ENCODE results near the gene CCNO.

DNA sequence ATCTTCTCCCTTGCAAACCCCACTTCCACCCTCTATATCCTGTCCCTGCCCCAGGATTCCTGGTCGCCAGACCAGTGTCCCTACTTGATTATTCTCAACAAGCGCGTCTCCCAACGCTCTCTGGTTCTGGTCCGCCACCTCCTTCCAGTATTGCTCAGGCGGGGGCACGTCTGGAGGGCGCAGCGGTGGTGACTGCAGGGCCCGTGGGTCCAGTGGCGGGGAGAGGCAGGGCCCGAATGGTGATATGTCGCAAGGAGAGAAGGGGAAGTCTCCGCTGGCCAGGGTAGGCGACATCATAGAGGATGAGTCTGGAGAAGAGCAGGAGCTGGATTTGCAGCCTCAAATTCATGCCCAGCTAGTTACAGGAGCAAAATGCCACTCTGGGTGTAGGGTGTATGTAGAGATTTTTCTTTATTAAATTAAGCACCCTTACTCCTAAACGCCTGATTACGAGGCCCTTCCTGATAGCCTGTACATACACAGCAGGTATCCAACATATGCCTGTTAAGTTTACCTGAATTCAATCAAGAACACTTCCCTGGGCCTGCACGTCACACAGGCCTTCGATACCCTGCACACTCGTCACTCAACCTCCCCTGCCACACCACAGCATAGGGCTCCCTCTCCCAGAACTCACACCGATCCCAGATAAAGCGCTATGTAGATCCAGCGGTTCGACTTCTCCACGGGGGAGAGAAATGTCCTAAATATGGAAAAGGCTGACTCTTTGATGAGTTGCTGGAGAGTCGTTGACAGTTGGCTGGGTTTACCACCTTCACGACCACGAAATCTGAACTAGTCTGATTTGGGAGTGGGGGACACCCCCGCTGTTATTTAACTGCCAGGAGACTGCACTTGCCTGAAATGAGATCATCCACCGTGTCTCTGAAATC lies 11.1 kb downstream of the CCNO start:
- TF ChIP-seq EZH2 (IDR thresholded peaks at IDR 0.05; ENCODE audit: insufficient read depth, low read length), result no peak
- TF ChIP-seq, protein P1, sequence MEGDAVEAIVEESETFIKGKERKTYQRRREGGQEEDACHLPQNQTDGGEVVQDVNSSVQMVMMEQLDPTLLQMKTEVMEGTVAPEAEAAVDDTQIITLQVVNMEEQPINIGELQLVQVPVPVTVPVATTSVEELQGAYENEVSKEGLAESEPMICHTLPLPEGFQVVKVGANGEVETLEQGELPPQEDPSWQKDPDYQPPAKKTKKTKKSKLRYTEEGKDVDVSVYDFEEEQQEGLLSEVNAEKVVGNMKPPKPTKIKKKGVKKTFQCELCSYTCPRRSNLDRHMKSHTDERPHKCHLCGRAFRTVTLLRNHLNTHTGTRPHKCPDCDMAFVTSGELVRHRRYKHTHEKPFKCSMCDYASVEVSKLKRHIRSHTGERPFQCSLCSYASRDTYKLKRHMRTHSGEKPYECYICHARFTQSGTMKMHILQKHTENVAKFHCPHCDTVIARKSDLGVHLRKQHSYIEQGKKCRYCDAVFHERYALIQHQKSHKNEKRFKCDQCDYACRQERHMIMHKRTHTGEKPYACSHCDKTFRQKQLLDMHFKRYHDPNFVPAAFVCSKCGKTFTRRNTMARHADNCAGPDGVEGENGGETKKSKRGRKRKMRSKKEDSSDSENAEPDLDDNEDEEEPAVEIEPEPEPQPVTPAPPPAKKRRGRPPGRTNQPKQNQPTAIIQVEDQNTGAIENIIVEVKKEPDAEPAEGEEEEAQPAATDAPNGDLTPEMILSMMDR (IDR thresholded peaks at IDR 0.05; ENCODE audit: insufficient read depth, low read depth, low read length), result no peak

Data from astrocyte (in vitro differentiated cells and primary cell).